Measurements from ENCODE around the gene IL1RAPL2. TPM values are rescaled to one million over a fixed set of nuclear protein-coding genes. Genes with fewer than 3 reads are reported as not detected.
"Not testable (repeated sequence)": the region's sequence is repeated elsewhere in the genome, so short reads cannot be mapped to it uniquely, and the experiment has no call there.

IL1RAPL2 gene
- total RNA-seq, 1 donor from 2014 or later: not detected

DNA sequence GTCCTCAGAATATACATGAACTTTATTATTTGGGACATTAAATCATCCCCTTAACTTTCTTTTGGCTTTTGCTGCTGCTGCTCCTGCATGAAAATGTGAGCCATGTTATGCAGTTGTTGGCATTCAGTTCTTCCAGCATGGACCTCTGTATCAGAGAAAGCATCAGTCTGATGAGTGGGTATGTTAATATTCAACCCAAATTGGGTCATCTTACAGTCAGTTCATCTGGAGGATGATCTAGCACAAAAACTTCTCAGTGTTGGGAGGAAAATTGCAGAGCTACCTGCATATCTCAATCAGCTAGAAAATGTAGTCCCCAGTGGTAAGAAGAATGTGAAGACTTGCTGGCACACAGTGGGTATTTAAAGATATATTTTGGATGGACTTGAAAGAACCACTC, 96.7 kb downstream of the IL1RAPL2 start:
- Histone ChIP-seq H3K36me3 (no peaks in the 10 kb centered on the region), H3K27ac (no peak overlapping the region), H3K27me3 (no peaks in the 10 kb centered on the region), H3K9me3 (no peaks in the 10 kb centered on the region), H3K4me3 (no peak overlapping the region), H3K4me1 (no peaks in the 10 kb centered on the region)
- no peak for DNase-seq (ENCODE audit: low spot score in 2 of 2)
- TF ChIP-seq, protein P1, sequence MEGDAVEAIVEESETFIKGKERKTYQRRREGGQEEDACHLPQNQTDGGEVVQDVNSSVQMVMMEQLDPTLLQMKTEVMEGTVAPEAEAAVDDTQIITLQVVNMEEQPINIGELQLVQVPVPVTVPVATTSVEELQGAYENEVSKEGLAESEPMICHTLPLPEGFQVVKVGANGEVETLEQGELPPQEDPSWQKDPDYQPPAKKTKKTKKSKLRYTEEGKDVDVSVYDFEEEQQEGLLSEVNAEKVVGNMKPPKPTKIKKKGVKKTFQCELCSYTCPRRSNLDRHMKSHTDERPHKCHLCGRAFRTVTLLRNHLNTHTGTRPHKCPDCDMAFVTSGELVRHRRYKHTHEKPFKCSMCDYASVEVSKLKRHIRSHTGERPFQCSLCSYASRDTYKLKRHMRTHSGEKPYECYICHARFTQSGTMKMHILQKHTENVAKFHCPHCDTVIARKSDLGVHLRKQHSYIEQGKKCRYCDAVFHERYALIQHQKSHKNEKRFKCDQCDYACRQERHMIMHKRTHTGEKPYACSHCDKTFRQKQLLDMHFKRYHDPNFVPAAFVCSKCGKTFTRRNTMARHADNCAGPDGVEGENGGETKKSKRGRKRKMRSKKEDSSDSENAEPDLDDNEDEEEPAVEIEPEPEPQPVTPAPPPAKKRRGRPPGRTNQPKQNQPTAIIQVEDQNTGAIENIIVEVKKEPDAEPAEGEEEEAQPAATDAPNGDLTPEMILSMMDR (IDR thresholded peaks at IDR 0.05): no peak
- intact Hi-C loops (cut with DNase I): no loop called here

GRCh38 chrX:104665691-104666090, 99.7 kb downstream of the IL1RAPL2 start:
- TF ChIP-seq, protein P1 (IDR thresholded peaks at IDR 0.05): no peak
- intact Hi-C loops (cut with DNase I): no loop called here
- no peaks in the 10 kb centered on the region for H3K4me1 ChIP-seq
- DNase-seq (ENCODE audit: low spot score in 2 of 2): no peak
- no peaks in the 10 kb centered on the region for H3K9me3 ChIP-seq
- H3K36me3 ChIP-seq: no peaks in the 10 kb centered on the region
- no peaks in the 10 kb centered on the region for H3K27me3 ChIP-seq
- H3K4me3 ChIP-seq: no peak overlapping the region
- H3K27ac ChIP-seq: no peak overlapping the region

GRCh38 chrX:104668550-104668949, 102.6 kb downstream of the IL1RAPL2 start:
- Histone ChIP-seq H3K27me3 (no peaks in the 10 kb centered on the region), H3K36me3 (no peaks in the 10 kb centered on the region), H3K9me3 (no peaks in the 10 kb centered on the region), H3K4me1 (no peaks in the 10 kb centered on the region), H3K27ac (no peak overlapping the region), H3K4me3 (no peak overlapping the region)
- TF ChIP-seq, protein P1 (IDR thresholded peaks at IDR 0.05): no peak
- no peak for DNase-seq (ENCODE audit: low spot score in 2 of 2)
- intact Hi-C loops (cut with DNase I): loop anchor here (2.0 kb wide), 1 partner anchor 254 kb away; no protein-coding TSS in a partner anchor

- Histone ChIP-seq H3K9me3 (no peaks in the 10 kb centered on the region), H3K4me3 (no peak overlapping the region), H3K4me1 (no peaks in the 10 kb centered on the region), H3K36me3 (no peaks in the 10 kb centered on the region), H3K27me3 (no peaks in the 10 kb centered on the region), H3K27ac (no peak overlapping the region)
- TF ChIP-seq, protein P1 (IDR thresholded peaks at IDR 0.05): no peak
- no peak for DNase-seq (ENCODE audit: low spot score in 2 of 2)
- intact Hi-C loops (cut with DNase I): loop anchor here (2.0 kb wide), 1 partner anchor 254 kb away; no protein-coding TSS in a partner anchor
These were observed 103.1 kb downstream of the IL1RAPL2 start for GRCh38 chrX:104669063-104669462.

GRCh38 chrX:104670051-104670450, 104.1 kb downstream of the IL1RAPL2 start:
- intact Hi-C loops (cut with DNase I): no loop called here

DNA sequence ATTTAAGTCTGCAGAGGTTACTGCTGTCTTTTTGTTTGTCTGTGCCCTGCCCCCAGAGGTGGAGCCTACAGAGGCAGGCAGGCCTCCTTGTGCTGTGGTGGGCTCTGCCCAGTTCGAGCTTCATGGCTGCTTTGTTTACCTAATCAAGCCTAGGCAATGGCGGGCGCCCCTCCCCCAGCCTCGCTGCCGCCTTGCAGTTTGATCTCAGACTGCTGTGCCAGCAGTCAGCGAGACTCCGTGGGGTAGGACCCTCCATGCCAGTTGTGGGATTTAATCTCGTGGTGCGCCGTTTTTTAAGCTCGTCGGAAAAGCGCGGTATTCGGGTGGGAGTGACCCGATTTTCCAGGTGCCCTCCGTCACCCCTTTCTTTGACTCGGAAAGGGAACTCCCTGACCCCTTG, 111.5 kb downstream of the IL1RAPL2 start:
- H3K27me3 ChIP-seq; H3K4me1 ChIP-seq; H3K27ac ChIP-seq; H3K4me3 ChIP-seq; H3K9me3 ChIP-seq; intact Hi-C loops (cut with DNase I); H3K36me3 ChIP-seq; DNase-seq (ENCODE audit: low spot score in 2 of 2): not testable (repeated sequence)

More at GRCh38 chrX:104670051-104670450, 104.1 kb downstream of the IL1RAPL2 start:
- Histone ChIP-seq H3K9me3 (no peaks in the 10 kb centered on the region), H3K4me1 (no peaks in the 10 kb centered on the region), H3K27ac (no peak overlapping the region), H3K4me3 (no peak overlapping the region), H3K36me3 (no peaks in the 10 kb centered on the region), H3K27me3 (no peaks in the 10 kb centered on the region)
- no peak for DNase-seq (ENCODE audit: low spot score in 2 of 2)
- TF ChIP-seq, protein P1 (IDR thresholded peaks at IDR 0.05): no peak
